ENCODE results near the gene VMP1. TPM values are rescaled to one million over a fixed set of nuclear protein-coding genes. Genes with fewer than 3 reads are reported as not detected.
A peak's percentile ranks its signal among the peaks of the same experiment; 100 is the strongest.

The VMP1 gene
- total and polyA plus RNA-seq, 2 of the 13 experiments (the other 11 are each of a cell fraction or from before 2014, with no cell fraction given): 186 to 271 TPM

DNA sequence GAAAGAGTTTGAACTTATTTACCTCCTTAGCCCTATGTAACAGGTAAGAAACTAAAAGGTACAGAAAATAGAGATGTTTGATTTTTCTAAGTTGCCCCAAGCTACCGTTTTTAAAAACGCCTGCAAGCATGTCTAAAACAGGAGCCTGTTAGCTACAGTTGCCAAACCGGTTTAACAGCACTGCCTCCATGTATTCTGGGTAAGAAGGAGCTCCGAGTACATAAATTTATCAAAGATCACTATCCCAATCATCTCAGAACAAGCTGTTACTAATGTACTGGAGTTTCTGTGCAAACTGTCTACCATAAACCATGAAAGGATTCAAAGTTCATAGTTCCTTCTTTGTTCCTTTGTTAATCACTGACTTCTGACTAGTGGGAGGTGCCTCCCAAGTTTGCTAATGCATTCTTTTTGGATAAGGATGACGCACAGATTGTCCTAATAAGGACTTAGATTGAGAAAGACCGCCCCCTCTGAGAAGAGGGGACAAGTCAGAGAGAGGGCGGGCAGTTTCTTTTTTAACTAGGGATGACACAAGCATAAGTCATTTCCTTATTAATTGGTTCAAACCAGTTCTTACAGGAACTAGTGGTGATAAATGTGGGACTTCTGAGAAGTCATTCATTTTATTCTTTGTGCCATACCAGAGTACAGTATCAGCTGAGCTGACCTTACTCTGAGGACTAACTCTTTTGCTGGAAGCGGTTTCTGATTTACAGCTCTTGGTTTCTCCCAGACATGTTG lies 130.0 kb downstream of the VMP1 start (continued):
- TF ChIP-seq, protein P1, sequence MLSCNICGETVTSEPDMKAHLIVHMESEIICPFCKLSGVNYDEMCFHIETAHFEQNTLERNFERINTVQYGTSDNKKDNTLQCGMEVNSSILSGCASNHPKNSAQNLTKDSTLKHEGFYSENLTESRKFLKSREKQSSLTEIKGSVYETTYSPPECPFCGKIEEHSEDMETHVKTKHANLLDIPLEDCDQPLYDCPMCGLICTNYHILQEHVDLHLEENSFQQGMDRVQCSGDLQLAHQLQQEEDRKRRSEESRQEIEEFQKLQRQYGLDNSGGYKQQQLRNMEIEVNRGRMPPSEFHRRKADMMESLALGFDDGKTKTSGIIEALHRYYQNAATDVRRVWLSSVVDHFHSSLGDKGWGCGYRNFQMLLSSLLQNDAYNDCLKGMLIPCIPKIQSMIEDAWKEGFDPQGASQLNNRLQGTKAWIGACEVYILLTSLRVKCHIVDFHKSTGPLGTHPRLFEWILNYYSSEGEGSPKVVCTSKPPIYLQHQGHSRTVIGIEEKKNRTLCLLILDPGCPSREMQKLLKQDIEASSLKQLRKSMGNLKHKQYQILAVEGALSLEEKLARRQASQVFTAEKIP (CRISPR knock-in tag; IDR thresholded peaks at IDR 0.05; ENCODE audit: borderline replicate concordance): no peak
- TF ChIP-seq U2AF2 (IDR thresholded peaks at IDR 0.05; ENCODE audit: low read depth, low read length): no peak
- no peak for TF ChIP-seq ARNT (IDR thresholded peaks at IDR 0.05)
- peak; percentile 57; the same call in 1 of the 2 replicates for TF ChIP-seq ELF1 (CRISPR knock-in tag; IDR thresholded peaks at IDR 0.05)
- no peak for TF ChIP-seq THAP9 (CRISPR knock-in tag; IDR thresholded peaks at IDR 0.05; ENCODE audit: borderline replicate concordance)
- peak; percentile 88 for TF ChIP-seq ZNF609 (CRISPR knock-in tag; IDR thresholded peaks at IDR 0.05; ENCODE audit: borderline replicate concordance)
- TF ChIP-seq MAFF (IDR thresholded peaks at IDR 0.05; ENCODE audit: low read depth, low read length): peak; percentile 53; the same call in 1 of the 2 replicates
- 0 out of 2 replicates have a peak, but pooled peaks have one; percentile 10 for TF ChIP-seq RAD21 (CRISPR knock-in tag; IDR thresholded peaks at IDR 0.05)
- peak; percentile 55 for TF ChIP-seq NR2F6 (IDR thresholded peaks at IDR 0.05)
- TF ChIP-seq NR2F6 (CRISPR knock-in tag; IDR thresholded peaks at IDR 0.05): peak; percentile 71
- TF ChIP-seq HNRNPH1 (optimal IDR thresholded peaks at IDR 0.05; ENCODE audit: low read depth, low read length): no peak
- peak; percentile 94; the same call in 1 of the 2 replicates for TF ChIP-seq ZSCAN9 (CRISPR knock-in tag; IDR thresholded peaks at IDR 0.05; ENCODE audit: borderline replicate concordance)
- TF ChIP-seq ZNF30 (CRISPR knock-in tag; IDR thresholded peaks at IDR 0.05): no peak
- no peak for TF ChIP-seq ZNF605 (CRISPR knock-in tag; IDR thresholded peaks at IDR 0.05)
- TF ChIP-seq CHD2 (IDR thresholded peaks at IDR 0.05; ENCODE audit: low read depth, low read length): no peak
- TF ChIP-seq, protein P2, sequence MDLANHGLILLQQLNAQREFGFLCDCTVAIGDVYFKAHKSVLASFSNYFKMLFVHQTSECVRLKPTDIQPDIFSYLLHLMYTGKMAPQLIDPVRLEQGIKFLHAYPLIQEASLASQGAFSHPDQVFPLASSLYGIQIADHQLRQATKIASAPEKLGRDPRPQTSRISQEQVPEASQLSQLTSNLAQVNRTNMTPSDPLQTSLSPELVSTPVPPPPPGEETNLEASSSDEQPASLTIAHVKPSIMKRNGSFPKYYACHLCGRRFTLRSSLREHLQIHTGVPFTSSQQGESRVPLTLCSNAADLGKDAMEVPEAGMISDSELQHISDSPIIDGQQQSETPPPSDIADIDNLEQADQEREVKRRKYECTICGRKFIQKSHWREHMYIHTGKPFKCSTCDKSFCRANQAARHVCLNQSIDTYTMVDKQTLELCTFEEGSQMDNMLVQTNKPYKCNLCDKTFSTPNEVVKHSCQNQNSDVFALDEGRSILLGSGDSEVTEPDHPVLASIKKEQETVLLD (CRISPR knock-in tag; IDR thresholded peaks at IDR 0.05; ENCODE audit: low read depth): no peak
- peak; percentile 90 for TF ChIP-seq THRA (CRISPR knock-in tag; IDR thresholded peaks at IDR 0.05; ENCODE audit: borderline replicate concordance)
